Cerebellar nuclear complex (tissue), 1 donor: ENCODE data around the gene SNAPC3.
"Not testable (repeated sequence)": the region's sequence is repeated elsewhere in the genome, so short reads cannot be mapped to it uniquely, and the experiment has no call there.

Experiments used
- DNase-seq, 2 experiments: peaks; one replicate each; lab custom pipeline; 2025; lab: John Stamatoyannopoulos, UW

The SNAPC3 gene

DNA sequence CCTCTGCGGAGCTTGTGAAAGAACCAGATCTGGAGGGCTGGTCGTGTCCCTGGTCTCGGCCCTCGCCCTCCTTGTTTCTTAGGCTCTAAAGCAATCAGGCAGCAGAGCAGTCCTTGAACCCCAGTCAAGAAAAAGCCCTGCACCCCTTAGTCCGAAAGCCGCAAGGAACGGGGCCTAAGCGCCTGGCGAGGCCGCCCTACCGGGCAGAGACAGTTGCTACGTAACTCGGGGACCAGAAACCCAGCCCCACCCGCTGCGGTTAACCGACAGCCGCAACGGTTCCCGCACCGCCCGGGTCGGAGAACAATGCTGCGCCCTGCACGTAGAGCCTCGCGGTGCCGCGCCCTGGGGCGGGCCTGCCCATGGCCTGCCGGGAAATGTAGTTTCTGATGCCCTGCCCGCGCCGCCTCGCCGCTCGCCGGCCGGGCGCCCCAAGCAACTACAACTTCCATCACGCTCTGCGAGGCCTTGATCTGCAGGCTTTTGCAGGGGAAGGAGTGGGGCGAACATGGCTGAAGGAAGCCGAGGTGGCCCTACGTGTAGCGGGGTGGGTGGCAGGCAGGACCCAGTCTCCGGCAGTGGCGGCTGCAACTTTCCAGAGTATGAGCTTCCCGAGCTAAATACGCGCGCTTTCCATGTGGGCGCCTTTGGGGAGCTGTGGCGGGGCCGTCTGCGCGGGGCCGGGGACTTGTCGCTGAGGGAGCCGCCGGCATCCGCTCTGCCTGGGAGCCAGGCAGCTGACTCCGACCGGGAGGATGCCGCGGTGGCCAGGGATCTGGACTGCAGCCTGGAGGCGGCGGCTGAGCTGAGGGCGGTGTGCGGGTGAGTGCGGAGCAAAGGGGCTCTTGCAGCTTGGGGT lies at the start of gene SNAPC3:
Gene SNAPC3 (plus strand): TSS at position 505 of the 859 bp plus-strand sequence. CDS start 4 bp downstream, at position 509.
- DNase-seq: peak; percentile 67 to 94

DNA sequence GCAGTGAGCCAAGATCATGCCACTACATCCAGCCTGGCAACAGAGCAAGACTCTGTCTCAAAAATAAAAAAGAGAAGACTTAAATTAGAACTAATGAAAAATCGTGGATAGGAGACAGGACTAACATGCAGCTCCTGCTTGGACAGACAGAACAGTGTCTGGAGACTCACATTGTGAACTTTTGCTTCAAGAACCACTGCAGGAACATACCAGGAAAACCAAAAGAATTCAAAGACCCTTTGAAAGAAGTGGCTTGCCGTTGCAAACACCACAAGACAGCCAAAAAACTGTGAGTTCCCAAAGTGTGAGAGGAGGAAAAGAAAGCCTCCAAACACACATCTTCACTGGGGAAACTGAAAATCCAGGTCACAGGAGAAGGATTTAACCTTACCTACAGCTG lies 48.8 kb upstream of the SNAPC3 start:
- no peak for DNase-seq

DNA sequence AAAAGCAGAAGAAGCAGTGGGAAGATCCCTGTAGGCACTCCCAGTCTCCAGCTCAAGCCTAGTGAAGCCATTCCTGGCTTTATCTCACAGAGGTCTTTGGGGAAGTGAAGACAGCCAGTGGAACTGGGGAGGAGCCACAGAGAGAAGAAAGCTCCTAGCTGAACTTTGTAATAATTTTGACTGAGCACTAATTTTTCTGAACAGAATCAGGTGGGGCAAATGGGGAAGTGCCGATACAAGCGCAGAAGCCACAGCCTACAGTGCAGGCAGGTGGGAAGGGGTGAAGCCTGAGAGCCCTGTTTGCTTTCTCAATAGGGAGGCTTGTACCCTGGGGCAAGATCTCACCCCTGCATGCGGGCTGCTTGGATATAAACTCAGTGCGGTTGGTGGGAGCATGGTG lies 48.4 kb upstream of the SNAPC3 start:
- no peak for DNase-seq

DNA sequence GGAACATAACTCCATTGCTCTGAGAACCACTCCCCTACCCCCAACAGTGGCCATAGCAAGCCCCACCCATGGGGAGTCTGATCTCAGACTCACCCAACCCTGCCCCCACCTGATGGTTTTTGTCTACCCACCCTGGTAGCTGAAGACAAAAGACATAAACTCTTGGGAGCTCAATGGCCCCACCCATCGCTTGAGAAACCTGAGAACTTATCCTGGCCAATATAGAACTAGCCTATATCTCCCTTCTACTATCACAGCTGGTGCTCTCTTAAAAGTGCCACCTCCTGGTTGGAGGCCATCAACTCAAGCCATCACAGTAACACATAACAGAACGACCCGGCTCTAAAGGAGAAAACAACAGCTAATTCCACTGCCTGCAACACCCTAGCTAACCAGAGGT lies 47.9 kb upstream of the SNAPC3 start:
- DNase-seq: no peak

DNA sequence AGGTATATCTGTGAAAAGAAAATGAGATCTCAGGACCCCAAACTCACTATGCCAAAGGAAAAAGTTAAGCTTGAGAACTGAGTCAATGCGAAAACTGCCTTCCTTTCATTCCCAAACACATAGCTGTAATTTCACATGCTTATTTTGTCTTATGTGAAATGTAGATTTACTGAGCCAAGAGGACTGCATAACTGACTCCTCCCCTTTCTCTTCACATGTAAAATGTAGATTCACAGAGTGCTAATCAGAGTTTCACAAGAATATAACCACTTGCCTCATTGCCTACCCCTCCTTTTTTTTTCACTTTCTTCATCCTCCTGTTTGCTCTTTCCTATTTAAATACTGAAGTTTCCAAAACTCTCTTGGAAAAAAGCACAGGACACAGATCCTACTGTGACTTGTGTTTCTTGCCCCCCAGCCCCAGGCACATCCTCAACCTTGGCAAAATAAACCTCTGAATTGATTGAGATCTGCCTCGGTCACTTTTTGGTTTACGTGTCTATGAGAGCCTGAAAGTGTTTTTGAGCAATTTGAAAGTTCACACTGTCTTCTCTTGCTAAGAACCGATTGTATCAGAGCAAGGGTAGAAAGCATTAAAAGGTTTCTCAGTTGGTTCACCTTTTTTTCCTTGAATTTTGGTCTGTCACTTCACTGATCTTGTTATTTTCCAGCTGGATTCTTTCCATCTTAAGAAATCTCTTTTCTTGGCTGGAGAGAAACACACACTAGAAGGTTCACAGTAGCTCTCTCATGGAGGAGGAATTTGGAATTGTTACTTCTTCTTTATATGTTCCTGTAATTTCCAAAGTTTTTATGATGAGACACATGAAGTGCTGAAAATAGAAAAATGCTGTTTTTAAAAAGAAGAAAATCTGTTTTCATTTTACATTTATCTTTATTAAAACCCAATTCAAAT lies 44.8 kb upstream of the SNAPC3 start:
- DNase-seq: no peak

DNA sequence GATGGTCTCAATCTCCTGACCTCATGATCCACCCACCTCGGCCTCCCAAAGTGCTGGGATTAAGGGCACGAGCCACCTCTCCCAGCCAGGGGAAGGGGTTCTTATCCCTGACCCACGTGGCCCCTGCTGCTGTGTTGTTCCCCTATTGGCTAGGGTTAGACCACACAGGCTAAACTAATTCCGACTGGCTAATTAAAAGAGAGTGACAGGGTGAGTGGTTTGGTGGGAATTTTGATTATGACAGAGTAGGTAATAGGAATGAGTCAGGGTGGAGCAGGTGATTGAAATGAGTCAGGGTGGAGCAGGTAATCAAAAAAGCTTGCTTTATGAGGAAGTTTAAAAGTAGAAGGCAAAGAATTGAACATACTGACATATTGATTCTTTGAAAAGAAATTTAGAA lies 43.4 kb upstream of the SNAPC3 start:
- not testable (repeated sequence) for DNase-seq

DNA sequence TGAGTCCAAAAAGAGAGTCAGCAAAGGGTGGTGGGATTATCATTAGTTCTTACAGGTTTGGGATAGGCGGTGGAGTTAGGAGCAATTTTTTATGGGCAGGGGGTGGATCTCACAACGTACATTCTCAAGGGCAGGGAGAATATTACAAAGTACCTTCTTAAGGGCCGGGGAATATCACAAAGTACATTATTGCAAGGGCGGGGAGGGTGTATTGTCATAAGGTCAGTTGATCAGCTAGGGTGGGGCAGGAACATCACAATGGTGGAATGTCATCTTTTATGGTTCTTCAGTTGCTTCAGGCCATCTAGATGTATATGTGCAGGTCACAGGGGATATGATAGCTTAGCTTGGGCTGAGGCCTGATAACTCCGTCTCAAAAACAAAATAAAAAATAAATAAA lies 42.8 kb upstream of the SNAPC3 start:
- not testable (repeated sequence) for DNase-seq

DNA sequence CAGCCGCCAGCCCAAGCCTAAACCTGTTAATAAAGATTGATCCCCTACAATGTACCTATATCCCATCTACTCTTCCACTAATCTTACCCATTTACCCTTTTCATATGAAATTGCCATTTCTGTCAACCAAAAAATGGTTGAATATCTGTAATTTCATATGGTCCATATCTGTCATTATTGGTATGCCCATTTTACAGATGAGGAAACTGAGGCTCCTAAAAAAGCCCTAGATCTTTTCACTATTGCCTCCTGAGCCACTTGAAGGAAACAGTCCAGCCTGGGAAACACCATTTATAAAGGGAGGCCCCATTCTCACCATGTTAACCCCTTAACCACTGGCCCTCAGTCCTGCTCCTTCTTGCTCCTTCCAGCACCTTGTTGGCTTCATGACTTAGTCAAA lies 41.2 kb upstream of the SNAPC3 start:
- DNase-seq: no peak

DNA sequence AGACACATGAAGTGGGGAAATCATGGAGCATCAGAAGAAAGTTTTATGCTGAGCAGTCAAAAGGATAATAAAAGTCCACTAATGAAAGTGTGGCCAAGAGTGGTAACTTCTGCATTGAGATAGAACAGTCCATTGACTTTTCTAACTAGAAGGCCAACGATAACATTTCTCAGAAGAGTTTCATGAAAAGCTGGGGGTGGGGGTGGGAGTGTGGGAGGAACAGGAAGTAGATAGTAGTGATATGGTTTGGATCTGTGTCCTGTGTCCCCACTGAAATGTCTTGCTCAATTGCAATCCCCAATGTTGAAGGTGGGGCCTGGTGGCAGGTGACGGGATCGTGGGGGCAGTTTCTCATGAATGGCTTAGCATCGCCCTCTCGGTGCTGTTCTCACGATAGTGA lies 36.2 kb upstream of the SNAPC3 start:
- no peak for DNase-seq

DNA sequence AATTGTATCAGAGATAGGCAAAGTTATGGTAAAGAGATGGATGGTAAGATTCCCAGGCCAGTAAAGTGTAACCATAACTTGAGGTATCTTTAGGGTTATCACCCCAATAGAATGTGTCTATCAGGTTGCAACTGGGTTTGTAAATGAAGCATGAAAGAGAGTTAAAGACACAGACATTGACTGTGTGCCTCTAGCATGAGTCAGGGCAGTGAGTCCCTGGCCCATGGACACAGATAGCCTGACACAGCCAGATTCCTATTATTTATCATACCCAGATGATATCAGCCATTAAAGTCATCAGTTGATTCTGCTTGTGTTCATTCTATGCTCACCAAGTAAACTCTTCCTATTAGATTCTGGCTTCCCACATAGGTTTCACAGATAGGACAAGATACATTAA lies 33.5 kb upstream of the SNAPC3 start:
- DNase-seq: no peak

DNA sequence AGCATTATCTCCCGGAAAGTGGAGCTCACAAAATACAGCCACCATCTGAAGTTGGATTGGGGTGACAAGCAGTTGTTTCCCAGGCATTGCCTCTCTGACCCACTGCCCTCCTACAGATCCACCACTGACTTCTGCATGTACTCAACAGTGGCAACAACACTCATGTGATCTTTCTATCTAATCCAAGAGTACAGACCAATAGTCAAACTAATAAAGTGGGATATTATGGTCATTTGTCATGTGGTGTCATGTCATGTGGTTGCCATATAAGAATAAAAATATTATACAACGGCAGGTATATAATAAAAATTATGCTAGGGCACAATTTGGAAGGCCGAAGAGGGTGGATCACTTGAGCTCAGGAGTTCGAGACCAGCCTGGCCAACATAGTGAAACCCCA lies 33.0 kb upstream of the SNAPC3 start:
- DNase-seq: no peak

DNA sequence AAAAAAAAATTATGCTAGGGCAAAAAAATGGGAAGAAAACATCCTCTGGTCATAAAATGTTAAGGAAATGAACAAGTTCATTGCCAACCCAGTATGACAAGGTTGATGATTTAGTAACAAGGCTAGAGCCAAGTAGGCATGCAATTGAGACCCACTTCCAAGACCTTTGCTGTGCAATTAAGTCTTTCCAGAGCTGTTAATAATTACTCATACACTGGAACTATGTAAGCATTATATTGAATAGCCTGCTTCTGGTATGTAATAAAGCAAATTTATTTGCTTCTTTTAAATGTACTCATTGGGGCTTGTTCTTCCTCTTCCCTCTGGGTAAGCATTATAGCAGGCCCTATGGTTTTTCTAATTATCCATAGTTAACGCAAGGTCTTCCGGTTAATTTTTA lies 32.5 kb upstream of the SNAPC3 start:
- no peak for DNase-seq

DNA sequence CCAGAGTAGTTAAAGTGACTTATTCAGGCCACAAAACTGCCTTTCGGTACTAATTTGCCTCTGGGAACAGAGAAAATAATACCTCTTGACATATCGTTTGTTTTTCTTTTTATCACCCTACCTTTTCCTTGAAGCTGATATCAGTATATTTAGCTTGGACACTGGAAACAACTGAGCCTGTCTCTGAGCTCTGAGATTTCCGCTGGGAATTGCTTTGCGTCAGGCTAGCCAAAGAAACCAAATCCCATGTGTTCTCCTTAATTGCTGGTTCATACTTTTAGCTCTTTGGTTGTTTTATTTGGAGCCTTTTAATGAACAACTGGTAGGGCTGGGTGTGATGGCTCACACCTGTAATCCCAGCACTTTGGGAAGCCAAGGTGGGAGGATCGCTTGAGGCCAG lies 30.3 kb upstream of the SNAPC3 start:
- no peak for DNase-seq

DNA sequence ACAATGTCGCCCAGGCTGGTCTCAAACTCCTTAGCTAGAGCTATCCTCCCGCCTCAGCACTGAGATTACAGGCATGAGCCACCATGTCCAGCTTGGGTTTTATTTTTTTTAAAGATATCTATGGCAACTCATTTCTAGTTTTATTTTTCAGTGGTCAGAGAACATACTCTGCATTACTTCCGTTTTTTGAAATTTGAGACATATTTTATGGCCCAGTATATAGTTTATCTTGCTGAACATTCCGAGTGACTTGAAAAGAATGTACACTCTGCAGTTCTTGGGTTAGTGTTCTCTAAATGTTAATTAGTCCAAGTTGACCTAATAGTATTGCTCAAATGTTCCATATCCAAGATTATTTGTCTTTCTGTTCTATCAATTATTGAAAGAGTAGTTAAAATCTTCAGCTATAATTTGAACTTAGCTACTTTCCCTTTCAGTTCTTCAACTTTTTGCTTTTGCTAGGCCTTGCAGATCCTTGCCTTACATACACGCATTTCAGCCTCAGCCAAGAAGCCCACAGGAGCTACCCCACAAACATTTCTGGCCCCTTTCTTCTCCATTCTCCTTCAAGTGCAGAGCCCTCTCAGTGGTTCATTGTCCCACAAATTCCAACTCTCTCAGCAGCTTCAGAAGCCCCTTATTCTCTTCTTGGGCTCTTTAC lies 22.3 kb upstream of the SNAPC3 start:
- no peak for DNase-seq

DNA sequence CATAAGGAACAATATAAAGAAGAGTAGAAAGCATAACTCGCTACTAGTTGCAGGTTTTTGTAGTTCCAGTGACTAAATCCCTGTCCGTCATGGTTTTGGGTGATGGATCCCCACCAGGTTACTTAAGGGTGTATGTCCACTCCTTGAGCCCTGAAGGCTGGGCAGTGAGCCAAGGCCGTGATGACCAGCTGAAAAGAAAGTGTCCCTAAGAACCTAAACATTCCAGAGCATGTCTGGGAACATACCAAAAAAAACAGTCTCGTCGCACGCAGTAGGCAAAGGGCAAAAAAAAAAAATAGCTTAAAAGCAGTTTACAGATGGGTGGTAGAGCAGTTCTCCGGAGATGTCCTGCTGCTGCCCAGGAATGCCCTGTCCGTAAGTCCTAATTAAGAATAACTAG lies 21.4 kb upstream of the SNAPC3 start:
- DNase-seq: no peak

DNA sequence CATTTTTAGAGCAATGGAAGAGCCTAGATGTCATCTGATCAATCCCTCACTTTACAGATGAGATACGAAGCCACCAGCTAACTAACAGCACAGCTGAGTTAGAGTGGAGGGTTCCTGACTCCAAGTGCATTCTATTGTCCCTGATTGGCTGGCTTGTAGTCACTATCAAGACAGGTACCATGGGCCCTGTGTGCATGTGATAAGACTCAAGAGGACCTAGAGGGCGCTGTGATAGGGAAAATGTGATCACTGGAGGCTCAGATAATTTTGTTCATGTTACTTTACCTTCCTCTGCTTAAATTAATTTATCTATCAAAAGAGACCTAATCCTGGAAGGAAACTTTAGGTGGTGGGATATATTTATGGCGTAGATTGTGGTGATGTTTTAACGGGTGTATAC lies 19.5 kb upstream of the SNAPC3 start:
- DNase-seq: no peak

DNA sequence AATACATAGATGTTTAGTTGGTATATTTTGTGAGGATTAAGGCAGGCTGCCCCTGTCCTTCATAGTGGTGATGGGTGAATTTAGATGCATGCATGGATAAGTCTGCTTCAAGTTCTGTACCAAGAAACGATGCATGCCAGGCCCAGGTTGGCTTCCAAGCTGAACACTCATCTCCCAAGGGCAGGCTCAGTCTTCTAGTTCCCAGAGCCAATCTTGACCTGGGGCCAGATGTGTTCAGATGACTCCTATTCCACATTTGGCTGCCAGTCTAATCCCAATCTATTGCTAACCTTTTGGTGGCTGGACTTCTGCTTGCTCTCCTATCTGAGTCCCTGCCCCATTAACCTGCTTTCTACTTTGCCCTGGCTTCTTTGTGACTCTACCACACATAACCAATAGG lies 18.5 kb upstream of the SNAPC3 start:
- no peak for DNase-seq

DNA sequence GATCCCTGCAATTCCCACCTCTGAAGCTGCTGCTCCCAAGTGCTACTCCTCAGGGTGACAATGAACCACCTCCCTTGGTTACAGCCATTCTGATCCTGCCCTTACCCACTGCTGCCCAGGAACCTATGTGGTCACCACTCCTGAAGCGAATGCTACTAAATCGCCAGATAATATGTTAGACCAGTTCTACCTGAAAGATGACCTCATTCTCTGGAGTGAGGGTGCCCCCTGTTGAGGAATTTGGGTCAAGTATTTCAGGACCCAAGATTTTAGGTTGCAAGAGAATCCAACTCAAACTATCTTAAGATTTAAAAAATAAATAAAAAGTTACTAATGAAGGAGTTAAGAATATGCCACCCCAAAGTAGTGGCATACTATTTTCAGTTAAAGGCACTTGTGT lies 5.8 kb upstream of the SNAPC3 start:
- no peak for DNase-seq

DNA sequence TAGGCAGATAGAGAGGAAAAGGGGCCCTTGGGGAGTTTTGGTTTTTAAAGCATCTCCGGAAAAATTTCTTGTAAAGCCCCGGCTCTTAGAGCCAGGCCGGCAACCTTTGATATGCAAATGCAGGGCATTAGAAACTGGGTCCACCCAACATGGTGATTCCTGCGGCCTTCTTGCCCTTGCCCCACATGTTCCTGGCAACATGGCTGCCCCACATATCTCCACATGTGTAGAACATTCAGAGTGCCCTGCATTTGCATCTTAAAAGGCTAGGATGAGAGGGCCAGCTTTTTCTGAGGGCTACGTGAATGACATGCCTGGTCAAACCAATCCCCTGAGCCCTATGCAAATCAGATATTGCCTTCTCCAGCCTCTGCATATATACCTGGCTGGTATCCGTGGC lies 5.0 kb upstream of the SNAPC3 start:
- DNase-seq: no peak

DNA sequence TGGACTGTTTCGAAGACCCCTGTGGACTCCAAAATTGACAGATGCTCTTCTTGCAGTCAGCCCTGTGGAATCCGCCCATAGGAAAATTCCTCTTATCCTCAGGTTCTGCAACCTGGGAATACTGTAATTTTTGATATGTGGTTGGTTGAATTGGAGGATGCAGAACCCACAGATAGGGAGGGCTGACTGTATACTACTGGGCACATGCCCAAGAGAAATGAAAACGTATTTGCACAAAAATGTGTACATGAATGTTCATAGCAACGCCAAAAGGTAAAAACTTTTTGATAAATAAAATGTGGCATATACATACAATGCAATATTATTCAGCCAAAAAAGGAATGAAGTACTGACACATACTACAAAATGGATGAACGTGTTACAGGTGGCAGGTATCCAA lies 1.9 kb upstream of the SNAPC3 start:
- no peak for DNase-seq

DNA sequence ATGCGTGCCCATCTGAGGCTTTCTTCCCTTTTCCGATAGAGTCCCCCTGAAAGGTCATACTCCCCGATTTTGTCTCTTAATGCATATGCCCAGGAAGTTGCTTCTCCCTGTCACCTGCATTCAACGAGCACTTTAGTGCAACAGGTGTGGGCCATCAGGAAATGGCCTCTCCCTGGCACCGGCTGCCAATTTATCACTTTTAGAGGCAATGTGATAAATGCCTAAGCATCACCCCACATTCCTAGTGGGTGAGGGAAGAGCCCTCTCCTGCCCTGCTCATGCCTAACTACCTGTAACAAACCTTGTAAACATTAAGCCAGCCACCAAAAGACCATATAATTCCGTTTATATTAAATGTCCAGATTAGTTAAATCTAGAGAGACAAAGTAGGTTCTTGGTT lies 1.1 kb upstream of the SNAPC3 start:
- no peak for DNase-seq

DNA sequence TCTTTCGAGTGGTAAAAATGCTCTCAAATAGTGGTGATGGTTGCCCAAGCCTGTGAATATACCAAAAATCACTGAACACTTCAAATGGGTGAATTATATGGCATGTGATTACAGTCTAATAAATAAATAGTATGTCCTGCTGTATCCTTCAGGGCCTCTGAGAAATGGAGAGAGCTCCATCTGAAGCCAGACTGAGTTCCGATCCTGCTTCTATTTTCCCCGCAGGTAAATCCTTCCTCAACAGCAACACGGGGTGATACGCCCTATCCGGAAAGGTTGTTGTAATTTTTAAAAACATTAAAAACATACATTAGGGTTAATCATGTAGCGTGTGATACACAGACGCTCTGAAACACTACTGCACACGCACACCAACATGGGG lies 695 bp upstream of the SNAPC3 start:
- DNase-seq: no peak
